GM21423 (cell line): Measurements from ENCODE around the gene GIMAP6.
"Not testable (repeated sequence)": the region's sequence is repeated elsewhere in the genome, so short reads cannot be mapped to it uniquely, and the experiment has no call there.

Experiments
- ATAC-seq: cut with Tn5 transposase; IDR thresholded peaks from one replicate; pipeline ENCODE4 v1.9.1; 2021; ENCODE audit warnings: mild to moderate bottlenecking, moderate library complexity; ENCODE audit not compliant: unreplicated experiment

GIMAP6 gene

DNA sequence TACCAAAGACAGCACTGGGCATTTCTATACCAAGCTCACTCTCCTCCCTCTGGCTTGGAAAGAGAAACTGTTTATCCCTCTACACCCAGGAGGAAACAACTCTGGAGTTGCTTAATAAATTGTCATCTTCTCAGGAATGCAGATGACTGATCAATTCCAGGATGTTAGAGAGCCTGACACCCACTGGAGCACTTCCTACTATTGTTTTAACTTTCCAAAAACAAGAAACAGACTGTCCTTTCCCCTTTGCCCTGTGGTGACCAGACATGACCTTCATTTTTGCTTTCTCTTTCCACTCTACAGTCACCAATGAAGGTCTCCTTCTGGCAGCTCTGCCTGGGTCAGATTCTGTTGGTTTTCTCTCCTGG lies 45.4 kb downstream of the GIMAP6 start:
- no peak for ATAC-seq

DNA sequence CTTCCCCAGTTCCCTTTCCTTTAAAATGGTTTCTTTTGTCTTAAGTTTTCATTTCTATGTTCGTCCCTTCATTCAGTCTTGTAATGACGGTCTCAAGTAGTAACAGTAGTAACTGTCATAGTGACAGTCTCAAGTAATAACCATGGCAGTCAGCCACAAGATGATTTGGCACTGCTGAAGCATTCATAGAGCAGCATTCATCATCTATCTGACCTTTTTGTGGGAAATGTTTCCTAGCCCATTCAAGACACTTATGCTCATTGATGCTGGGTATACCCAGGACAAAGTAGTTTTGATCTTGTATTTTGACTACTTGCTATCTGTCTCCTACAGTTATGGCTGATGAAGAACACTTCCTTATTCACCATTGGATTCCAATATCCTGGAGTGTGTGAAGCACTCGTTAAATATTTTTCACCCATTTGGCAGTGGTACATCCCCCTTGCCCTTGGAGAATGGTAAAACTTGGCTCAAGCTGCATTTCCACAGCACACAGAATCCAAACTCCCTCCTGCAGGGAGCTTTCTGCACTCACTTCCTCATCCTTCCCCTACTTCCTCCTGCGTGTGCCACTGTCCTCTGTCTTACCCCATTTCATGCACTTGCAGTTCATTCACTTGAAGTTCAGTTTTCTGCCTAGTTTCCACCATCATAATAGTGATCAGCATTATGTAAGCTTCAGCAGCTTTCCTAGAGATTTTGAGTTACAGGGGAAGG lies 46.0 kb downstream of the GIMAP6 start:
- ATAC-seq = no peak

DNA sequence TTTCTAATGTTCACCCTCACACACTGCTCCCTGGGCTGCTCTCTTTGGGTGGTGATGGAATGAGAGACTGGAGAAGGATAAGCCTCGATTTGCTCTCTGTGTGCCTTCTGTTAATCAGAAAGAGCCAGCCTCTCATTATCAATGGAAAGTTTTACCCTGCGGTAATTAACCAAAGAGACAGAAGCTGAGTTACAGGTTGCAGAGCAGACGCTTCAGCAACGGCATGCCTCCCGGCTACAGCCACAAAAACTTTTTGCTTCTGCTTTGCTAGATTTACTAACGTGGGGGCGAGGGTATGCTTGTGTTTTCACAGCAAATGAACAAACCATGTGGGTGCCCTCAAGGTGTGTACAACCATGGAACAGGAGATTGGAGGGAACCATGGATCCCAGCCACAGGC lies 47.0 kb downstream of the GIMAP6 start:
- no peak for ATAC-seq

DNA sequence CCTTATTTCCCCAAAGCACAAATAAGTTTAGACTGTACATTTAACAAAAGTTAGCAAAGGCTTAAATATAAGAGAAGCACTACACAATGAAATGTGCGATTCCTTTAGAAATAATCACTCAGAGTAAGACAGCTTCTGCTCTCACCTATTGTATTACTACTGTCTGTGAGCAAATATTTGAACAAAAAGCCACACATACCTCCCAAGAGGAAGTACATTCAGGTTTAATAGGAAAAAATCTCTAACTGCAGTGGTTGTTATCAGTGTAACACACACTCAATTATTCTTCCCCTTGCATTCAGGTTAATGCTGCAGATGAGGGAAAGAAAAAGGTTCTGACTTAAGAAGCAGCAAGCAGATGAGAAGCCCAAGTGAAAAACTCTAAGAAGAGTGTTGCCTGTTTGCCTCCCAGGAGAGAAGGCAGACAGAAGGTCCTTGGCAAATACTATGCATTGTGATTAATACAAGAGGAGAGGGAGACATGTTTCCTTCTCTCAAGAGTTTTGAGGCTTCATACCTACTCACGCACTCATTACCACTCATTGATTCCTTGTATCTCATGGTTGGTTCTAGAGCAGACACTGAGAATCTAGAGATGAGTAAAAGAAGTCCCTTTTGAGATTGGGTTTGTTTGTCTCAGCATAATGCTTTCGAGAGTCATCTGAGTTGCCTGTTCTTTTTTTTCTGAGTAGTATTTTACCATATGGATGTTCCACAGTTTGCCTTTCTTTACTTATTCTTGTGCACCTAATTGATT lies 51.4 kb downstream of the GIMAP6 start:
- no peak for ATAC-seq

DNA sequence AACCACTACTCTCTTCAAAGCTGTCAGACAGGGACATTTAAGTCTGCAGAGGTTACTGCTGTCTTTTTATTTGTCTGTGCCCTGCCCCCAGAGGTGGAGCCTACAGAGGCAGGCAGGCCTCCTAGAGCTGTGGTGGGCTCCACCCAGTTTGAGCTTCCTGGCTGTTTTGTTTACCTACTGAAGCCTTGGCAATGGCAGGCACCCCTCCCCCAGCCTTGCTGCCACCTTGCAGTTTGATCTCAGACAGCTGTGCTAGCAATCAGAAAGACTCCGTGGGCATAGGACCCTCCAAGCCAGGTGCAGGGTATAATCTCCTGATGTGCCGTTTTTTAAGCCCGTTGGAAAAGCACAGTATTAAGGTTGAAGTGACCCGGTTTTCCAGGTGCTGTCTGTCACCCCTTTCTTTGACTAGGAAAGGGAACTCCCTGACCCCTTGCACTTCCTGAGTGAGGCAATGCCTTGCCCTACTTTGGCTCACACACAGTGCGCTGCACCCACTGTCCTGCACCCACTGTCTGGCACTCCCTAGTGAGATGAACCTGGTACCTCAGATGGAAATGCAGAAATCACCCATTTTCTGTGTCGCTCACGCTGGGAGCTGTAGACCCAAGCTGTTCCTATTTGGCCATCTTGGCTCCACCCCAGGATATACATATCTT lies 52.1 kb downstream of the GIMAP6 start:
- ATAC-seq = not testable (repeated sequence)
